Progenitor cell of endocrine pancreas (in vitro differentiated cells): ENCODE measurements around the gene TAP2. TPM values are rescaled to one million over a fixed set of nuclear protein-coding genes. Genes with fewer than 3 reads are reported as not detected.
"Not testable (repeated sequence)": the region's sequence is repeated elsewhere in the genome, so short reads cannot be mapped to it uniquely, and the experiment has no call there.

Experiments used
- DNase-seq: peaks from one replicate; pipeline ENCODE4 v3.0.0; 2021; ENCODE audit warnings: low spot score; ENCODE audit not compliant: unreplicated experiment
- H3K27ac Mint-ChIP-seq: 2 replicates; pipeline ENCODE4 v1.8.0; 2021; ENCODE audit warnings: mild to moderate bottlenecking, moderate library complexity, mixed read lengths
- H3K27me3 Mint-ChIP-seq: 2 replicates; pipeline ENCODE4 v1.8.0; 2021; ENCODE audit warnings: mixed read lengths
- H3K36me3 Mint-ChIP-seq: 2 replicates; pipeline ENCODE4 v1.8.0; 2022; ENCODE audit warnings: mixed read lengths; ENCODE audit not compliant: insufficient read depth
- H3K4me1 Mint-ChIP-seq: 2 replicates; pipeline ENCODE4 v1.8.0; 2021; ENCODE audit warnings: low read depth, mixed read lengths
- H3K4me3 Mint-ChIP-seq: 2 replicates; pipeline ENCODE4 v1.8.0; 2021; ENCODE audit warnings: low read depth, mild to moderate bottlenecking, moderate library complexity, mixed read lengths
- H3K9me3 Mint-ChIP-seq: 2 replicates; pipeline ENCODE4 v1.8.0; 2021; ENCODE audit warnings: low read depth, mixed read lengths
- total RNA-seq: library from RNA; stranded (reverse); gene quantifications from 2 replicates; pipeline ENCODE4 v1.2.1, GENCODE V29; 2021
- TF ChIP-seq, protein P1 (sequence below): fragments of 200-600 bp; sonication (generic); IDR thresholded peaks from one replicate; pipeline ENCODE4 v1.5.0; 2021; ENCODE audit warnings: antibody characterized with exemption, mild to moderate bottlenecking; ENCODE audit not compliant: unreplicated experiment

TAP2 gene
- total RNA-seq, 1 donor from 2014 or later: 5.1 TPM

DNA sequence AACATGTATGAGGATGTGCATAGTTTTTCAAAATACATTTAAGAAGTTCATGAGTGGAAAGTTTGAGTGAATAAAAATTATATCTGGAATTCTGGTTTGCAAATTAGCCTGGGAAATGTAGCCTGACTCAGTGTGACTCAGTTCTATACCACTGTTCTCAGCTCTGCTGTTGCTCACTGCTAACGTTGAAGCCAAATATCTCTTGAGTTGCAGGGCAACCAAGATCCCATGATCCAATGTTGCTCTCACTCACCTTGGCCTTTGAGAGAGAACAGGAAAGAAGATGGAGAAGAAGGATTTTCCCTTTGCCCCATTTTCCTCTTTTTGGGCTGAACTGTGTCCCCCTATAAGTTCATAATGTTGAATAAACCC is 44.3 kb upstream of the TAP2 start:
- Mint-ChIP-seq H3K4me1 (no peaks in the 10 kb centered on the region), H3K9me3 (no peaks in the 10 kb centered on the region), H3K27ac (no peak overlapping the region), H3K27me3 (peaks cover 59% of the 10 kb centered on the region), H3K36me3 (no peaks in the 10 kb centered on the region), H3K4me3 (no peak overlapping the region)
- no peak for DNase-seq
- TF ChIP-seq, protein P1, sequence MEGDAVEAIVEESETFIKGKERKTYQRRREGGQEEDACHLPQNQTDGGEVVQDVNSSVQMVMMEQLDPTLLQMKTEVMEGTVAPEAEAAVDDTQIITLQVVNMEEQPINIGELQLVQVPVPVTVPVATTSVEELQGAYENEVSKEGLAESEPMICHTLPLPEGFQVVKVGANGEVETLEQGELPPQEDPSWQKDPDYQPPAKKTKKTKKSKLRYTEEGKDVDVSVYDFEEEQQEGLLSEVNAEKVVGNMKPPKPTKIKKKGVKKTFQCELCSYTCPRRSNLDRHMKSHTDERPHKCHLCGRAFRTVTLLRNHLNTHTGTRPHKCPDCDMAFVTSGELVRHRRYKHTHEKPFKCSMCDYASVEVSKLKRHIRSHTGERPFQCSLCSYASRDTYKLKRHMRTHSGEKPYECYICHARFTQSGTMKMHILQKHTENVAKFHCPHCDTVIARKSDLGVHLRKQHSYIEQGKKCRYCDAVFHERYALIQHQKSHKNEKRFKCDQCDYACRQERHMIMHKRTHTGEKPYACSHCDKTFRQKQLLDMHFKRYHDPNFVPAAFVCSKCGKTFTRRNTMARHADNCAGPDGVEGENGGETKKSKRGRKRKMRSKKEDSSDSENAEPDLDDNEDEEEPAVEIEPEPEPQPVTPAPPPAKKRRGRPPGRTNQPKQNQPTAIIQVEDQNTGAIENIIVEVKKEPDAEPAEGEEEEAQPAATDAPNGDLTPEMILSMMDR: no peak

DNA sequence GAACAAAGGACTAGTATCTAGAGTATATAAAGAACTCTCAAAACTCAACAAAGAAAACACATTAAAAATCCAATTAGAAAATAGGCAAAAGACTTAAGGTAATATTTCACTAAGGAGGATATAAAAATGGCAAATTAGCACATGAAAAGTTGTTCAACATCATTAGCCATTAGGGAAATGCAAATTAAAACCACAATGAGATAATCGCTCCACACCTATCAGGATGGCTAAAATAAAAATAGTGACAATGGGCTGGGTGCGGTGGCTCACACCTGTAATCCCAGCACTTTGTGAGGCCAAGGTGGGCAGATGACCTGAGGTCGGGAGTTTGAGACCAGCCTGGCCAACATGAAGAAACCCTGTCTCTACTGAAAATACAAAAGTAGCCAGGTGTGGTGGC is 42.4 kb upstream of the TAP2 start:
- peaks cover 56% of the 10 kb centered on the region for H3K27me3 Mint-ChIP-seq
- H3K4me1 Mint-ChIP-seq, H3K36me3 Mint-ChIP-seq, H3K4me3 Mint-ChIP-seq, H3K27ac Mint-ChIP-seq, H3K9me3 Mint-ChIP-seq, DNase-seq: not testable (repeated sequence)

DNA sequence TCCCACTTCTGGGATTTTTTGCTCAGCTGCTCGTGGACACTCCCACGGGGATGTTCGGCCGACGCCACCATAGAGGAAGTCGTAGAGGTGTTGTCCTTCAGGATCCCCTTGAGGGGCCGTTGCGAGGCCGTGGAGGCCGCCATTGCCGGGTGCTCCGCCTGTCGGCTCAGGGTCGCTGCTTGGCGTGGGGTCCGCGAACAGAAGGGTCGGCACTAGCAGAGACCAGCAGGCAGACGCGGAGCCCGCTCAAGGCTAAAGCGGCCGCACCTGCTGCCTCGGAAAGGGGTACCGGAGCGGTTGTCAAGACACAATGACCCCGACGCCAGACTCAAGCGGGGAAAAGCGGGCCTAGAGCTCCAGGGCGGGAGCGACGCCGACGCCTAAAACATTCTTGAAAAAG is 41.2 kb upstream of the TAP2 start:
- no peaks in the 10 kb centered on the region for H3K36me3 Mint-ChIP-seq
- no peak overlapping the region for H3K27ac Mint-ChIP-seq
- no peak overlapping the region for H3K4me3 Mint-ChIP-seq
- peaks cover 57% of the 10 kb centered on the region for H3K27me3 Mint-ChIP-seq
- DNase-seq: no peak
- TF ChIP-seq, protein P1: no peak
- no peaks in the 10 kb centered on the region for H3K4me1 Mint-ChIP-seq
- H3K9me3 Mint-ChIP-seq: no peaks in the 10 kb centered on the region

DNA sequence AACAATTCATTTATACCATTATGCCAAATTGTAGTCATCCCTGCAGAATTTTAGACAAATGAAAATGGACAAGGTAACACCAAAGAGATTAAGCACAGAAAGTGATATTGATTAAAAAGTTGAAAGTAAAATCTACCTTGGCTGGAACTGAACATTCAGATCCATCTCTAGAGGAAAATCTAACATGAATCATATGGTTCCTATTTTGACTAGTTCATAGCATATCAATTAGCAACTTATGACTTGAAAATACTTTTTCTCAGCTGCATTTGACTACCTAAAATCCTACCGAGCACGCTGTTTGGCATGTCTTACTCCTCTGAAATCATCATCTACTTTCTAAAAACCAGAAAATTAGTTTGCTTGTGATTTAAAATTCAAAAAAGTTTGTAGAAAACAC is 38.1 kb upstream of the TAP2 start:
- no peaks in the 10 kb centered on the region for H3K4me1 Mint-ChIP-seq

DNA sequence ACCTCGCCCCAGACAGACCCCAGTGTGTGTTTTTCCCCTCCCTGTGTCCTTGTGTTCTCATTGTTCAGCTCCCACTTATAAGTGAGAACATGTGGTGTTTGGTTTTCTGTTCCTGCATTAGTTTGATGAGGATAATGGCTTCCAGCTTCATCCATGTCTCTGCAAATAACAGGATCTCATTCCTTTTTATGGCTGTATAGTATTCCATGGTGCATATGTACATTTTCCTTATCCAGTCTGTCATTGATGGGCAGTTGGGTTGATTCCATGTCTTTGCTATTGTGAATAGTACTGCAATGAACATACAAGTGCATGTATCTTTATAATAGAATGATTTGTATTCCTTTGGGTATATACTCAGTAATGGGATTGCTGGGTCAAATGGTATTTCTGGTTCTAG is 35.4 kb upstream of the TAP2 start:
- not testable (repeated sequence) for H3K9me3 Mint-ChIP-seq, H3K27ac Mint-ChIP-seq, H3K4me1 Mint-ChIP-seq, H3K36me3 Mint-ChIP-seq, DNase-seq, H3K4me3 Mint-ChIP-seq
- H3K27me3 Mint-ChIP-seq: peaks cover 62% of the 10 kb centered on the region

More for the DNA sequence above, 38.1 kb upstream of the TAP2 start:
- Mint-ChIP-seq H3K9me3 (no peaks in the 10 kb centered on the region), H3K36me3 (no peaks in the 10 kb centered on the region), H3K27ac (no peak overlapping the region), H3K4me3 (no peak overlapping the region), H3K27me3 (peaks cover 55% of the 10 kb centered on the region)
- DNase-seq: no peak
- TF ChIP-seq, protein P1: no peak

DNA sequence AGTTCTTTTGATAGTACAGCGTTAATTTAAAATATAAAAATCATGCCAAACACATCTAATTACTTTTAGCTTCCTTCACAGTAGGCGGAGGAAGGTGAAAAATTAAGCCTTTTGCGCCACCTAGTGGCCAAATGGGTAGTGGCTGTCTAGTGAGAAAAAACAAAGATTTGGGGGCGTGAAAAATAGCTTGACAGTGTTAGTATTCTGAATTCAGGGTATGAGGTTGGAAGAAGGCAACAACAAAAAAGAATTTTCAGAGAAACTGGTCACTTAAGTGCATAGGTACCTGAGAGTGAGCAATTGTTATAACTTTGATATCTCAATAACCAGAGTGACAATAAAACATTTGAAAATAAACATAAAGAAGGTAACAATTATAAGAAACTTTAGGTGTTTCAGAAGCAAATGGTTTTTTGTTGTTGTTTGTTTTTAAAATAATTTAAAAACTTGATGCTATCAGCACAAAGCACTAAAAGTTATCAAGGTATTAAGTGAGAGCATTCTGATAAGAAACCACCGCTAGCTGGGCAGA is 29.8 kb upstream of the TAP2 start:
- H3K4me3 Mint-ChIP-seq: no peak overlapping the region
- H3K27me3 Mint-ChIP-seq: peaks cover 61% of the 10 kb centered on the region
- TF ChIP-seq, protein P1: peak; percentile 97
- peaks cover 2% of the 10 kb centered on the region for H3K4me1 Mint-ChIP-seq
- peak; percentile 67 for DNase-seq
- no peak overlapping the region for H3K27ac Mint-ChIP-seq
- no peaks in the 10 kb centered on the region for H3K9me3 Mint-ChIP-seq
- H3K36me3 Mint-ChIP-seq: no peaks in the 10 kb centered on the region
